ENCODE data around the gene NTMT1. TPM values are rescaled to one million over a fixed set of nuclear protein-coding genes. Genes with fewer than 3 reads are reported as not detected.
A peak's percentile ranks its signal among the peaks of the same experiment; 100 is the strongest.

Gene NTMT1
- total and polyA plus RNA-seq, 10 of the 15 experiments (the other 5 are each of a cell fraction or from before 2014, with no cell fraction given) = 12.8 to 85.4 (median 39.3) TPM

GRCh38 chr9:129617167-129617566 lies 8.8 kb upstream of the NTMT1 start:
- H2AFZ ChIP-seq (ENCODE audit: control insufficient read depth, low read depth, low read length) = no peak overlapping the region
- H3K4me2 ChIP-seq (ENCODE audit: control insufficient read depth, insufficient read depth) = no peak overlapping the region
- no peaks in the 10 kb centered on the region for H3K79me2 ChIP-seq (ENCODE audit: control insufficient read depth, insufficient read depth, low read length)
- no peak overlapping the region for H3K27ac ChIP-seq (ENCODE audit: control insufficient read depth, insufficient read depth)
- FAIRE-seq (no peak), DNase-seq (ENCODE audit: low read depth, low spot score) (no peak), ATAC-seq (peak; percentile 77)
- ChIA-PET POLR2A (no interaction called here), RAD21 (ENCODE audit: unreplicated experiment) (no interaction called here), CTCF (interaction anchor here (1.0 to 1.5 kb wide), 3 partner anchors 445 to 487 kb away, joined by 3 read pairs; no protein-coding TSS in a partner anchor), SMC1A (ENCODE audit: uncharacterized antibody, unreplicated experiment) (interaction anchor here (1.3 kb wide), 1 partner anchor 486 kb away, joined by 5 read pairs; no protein-coding TSS in a partner anchor)
- H3K36me3 ChIP-seq (ENCODE audit: control insufficient read depth in 2 of 2, insufficient read depth in 2 of 2, low read length in 1 of 2) = no peaks in the 10 kb centered on the region
- in situ Hi-C loops (cut with MboI) = no loop called here
- H3K9me3 ChIP-seq (replicated peaks; ENCODE audit: control insufficient read depth, insufficient read depth, low read length) = no peaks in the 10 kb centered on the region
- H4K20me1 ChIP-seq (ENCODE audit: control insufficient read depth, insufficient read depth) = no peaks in the 10 kb centered on the region; the same call in 1 of the 2 replicates
- no peak overlapping the region for H3K9ac ChIP-seq (ENCODE audit: control insufficient read depth, insufficient read depth, low read length)
- WGBS (ENCODE audit: insufficient coverage, insufficient replicate concordance, low lambda C conversion rate, missing lambda C conversion rate) = 0% methylated on average over 1 of the region's 1 CpG
- no TSS peak for BruUV-seq (replicated peaks)
- peaks cover 6 to 11% of the 10 kb centered on the region in 2 experiments for H3K27me3 ChIP-seq (replicated peaks in 1 of 2; ENCODE audit: control insufficient read depth in 2 of 2, insufficient read depth in 2 of 2, low read length in 1 of 2)
- intact Hi-C loops (cut with micrococcal nuclease; ENCODE audit: unreplicated experiment) = loop anchor here (10.0 kb wide), 1 partner anchor 442 kb away; the partner anchor contains the start of gene IER5L
- no peak overlapping the region for H3K4me3 ChIP-seq
- H3K4me1 ChIP-seq (ENCODE audit: control insufficient read depth, insufficient read depth, low read length) = no peaks in the 10 kb centered on the region
- TF ChIP-seq CHD4 (IDR thresholded peaks at IDR 0.05) (no peak), ATF2 (IDR thresholded peaks at IDR 0.05; ENCODE audit: low read length) (no peak), POU2F2 (IDR thresholded peaks at IDR 0.05; ENCODE audit: borderline replicate concordance, low read depth, low read length) (no peak), USF2 (IDR thresholded peaks at IDR 0.05; ENCODE audit: borderline replicate concordance, low read depth, low read length) (no peak), ZNF207 (IDR thresholded peaks at IDR 0.05; ENCODE audit: borderline replicate concordance) (no peak), YY1 (IDR thresholded peaks at IDR 0.05; ENCODE audit: low read depth, low read length) (no peak), SMC3 (IDR thresholded peaks at IDR 0.05; ENCODE audit: borderline replicate concordance, low read length) (peak; percentile 14; the same call in 1 of the 2 replicates), NKRF (conservative IDR thresholded peaks at IDR 0.05) (no peak), MTA3 (IDR thresholded peaks at IDR 0.05; ENCODE audit: borderline replicate concordance, low read length) (no peak), CBX3 (IDR thresholded peaks at IDR 0.05; ENCODE audit: borderline replicate concordance, low read depth) (no peak), CEBPB (IDR thresholded peaks at IDR 0.05; ENCODE audit: borderline replicate concordance in 1 of 2, low read depth in 2 of 2, low read length in 2 of 2) (no peak), EGR1 (IDR thresholded peaks at IDR 0.05; ENCODE audit: borderline replicate concordance in 1 of 2, low read depth in 2 of 2, low read length in 2 of 2) (no peak), SRF (IDR thresholded peaks at IDR 0.05; ENCODE audit: low read depth in 2 of 2, low read length in 2 of 2) (no peak), POLR2AphosphoS2 (IDR thresholded peaks at IDR 0.05; ENCODE audit: low read depth, low read length) (no peak), ZBED1 (IDR thresholded peaks at IDR 0.05; ENCODE audit: borderline replicate concordance) (no peak), BHLHE40 (IDR thresholded peaks at IDR 0.05; ENCODE audit: borderline replicate concordance in 1 of 2, low read depth in 2 of 2, low read length in 1 of 2) (no peak), RAD21 (IDR thresholded peaks at IDR 0.05; ENCODE audit: insufficient read depth, low read depth, low read length) (peak; percentile 38; the same call in 1 of the 2 replicates), NFYB (IDR thresholded peaks at IDR 0.05; ENCODE audit: insufficient read depth, low read depth, low read length) (no peak)

All from GM12878 (cell line).